Liver (tissue), 9 donors: ENCODE measurements around the gene TMEM26. TPM values are rescaled to one million over a fixed set of nuclear protein-coding genes. Genes with fewer than 3 reads are reported as not detected.

Experiments
- DNase-seq: peaks from one replicate; pipeline ENCODE4 v3.0.0-alpha.2; 2017; ENCODE audit warnings: low spot score
- H3K27ac ChIP-seq, 2 donors: one replicate each; pipeline ENCODE4 v1.7.0; 2013; ENCODE audit warnings: inconsistent platforms in 2 of 2, low read length in 2 of 2, control low read depth in 1 of 2, low read depth in 1 of 2, mild to moderate bottlenecking in 1 of 2
- H3K27me3 ChIP-seq, 4 donors: one replicate each; pipeline versions ENCODE4 v1.6.1 to v1.7.0; 2013; ENCODE audit warnings: low read length in 3 of 4, inconsistent platforms in 1 of 4, mild to moderate bottlenecking in 1 of 4, moderate library complexity in 1 of 4; ENCODE audit not compliant: control insufficient read depth in 4 of 4, insufficient read depth in 4 of 4
- H3K36me3 ChIP-seq, 4 donors: one replicate each; pipeline versions ENCODE4 v1.6.1 to v1.7.0; 2013; ENCODE audit warnings: low read length in 3 of 4, mild to moderate bottlenecking in 3 of 4, low read depth in 1 of 4, moderate library complexity in 1 of 4; ENCODE audit not compliant: control insufficient read depth in 4 of 4, insufficient read depth in 3 of 4
- H3K4me1 ChIP-seq, 4 donors: one replicate each; pipeline versions ENCODE4 v1.6.1 to v1.7.0; 2013; ENCODE audit warnings: low read length in 3 of 4, mild to moderate bottlenecking in 3 of 4, moderate library complexity in 1 of 4; ENCODE audit not compliant: control insufficient read depth in 4 of 4, insufficient read depth in 4 of 4
- H3K4me3 ChIP-seq, 3 donors: one replicate each; pipeline versions ENCODE4 v1.6.1 to v1.7.0; 2013; ENCODE audit warnings: low read length in 3 of 3, control low read depth in 1 of 3, low read depth in 1 of 3, mild to moderate bottlenecking in 1 of 3
- H3K9ac ChIP-seq, 2 donors: one replicate each; pipeline ENCODE4 v1.7.0; 2013; ENCODE audit warnings: low read length in 2 of 2, mild to moderate bottlenecking in 2 of 2, moderate library complexity in 2 of 2, control low read depth in 1 of 2, low read depth in 1 of 2
- H3K9me3 ChIP-seq, 4 donors: one replicate each; pipeline versions ENCODE4 v1.6.1 to v1.7.0; 2013; ENCODE audit warnings: low read length in 3 of 4; ENCODE audit not compliant: control insufficient read depth in 4 of 4
- ATF3 ChIP-seq: IDR thresholded peaks from 2 replicates; pipeline ENCODE4 v1.6.1; 2016; ENCODE audit warnings: antibody characterized with exemption
- EGR1 ChIP-seq, 2 donors: IDR thresholded peaks; 2 replicates each; pipeline ENCODE4 v1.6.1; 2016 to 2018; ENCODE audit warnings: antibody characterized with exemption in 2 of 2, low read depth in 2 of 2
- FOXA1 ChIP-seq: IDR thresholded peaks from 2 replicates; pipeline ENCODE4 v1.6.1; 2016; ENCODE audit warnings: antibody characterized with exemption
- FOXA2 ChIP-seq: IDR thresholded peaks from 2 replicates; pipeline ENCODE4 v1.6.1; 2016; ENCODE audit warnings: antibody characterized with exemption
- GABPA ChIP-seq, 2 donors: IDR thresholded peaks in 1 of 2; conservative IDR thresholded peaks in 1 of 2; 2 replicates each; pipeline ENCODE4 v1.6.1; 2016; ENCODE audit warnings: antibody characterized with exemption in 2 of 2, mild to moderate bottlenecking in 1 of 2, moderate library complexity in 1 of 2
- HNF4A ChIP-seq, 2 donors: conservative IDR thresholded peaks; 2 replicates each; pipeline ENCODE4 v1.6.1; 2016; ENCODE audit warnings: antibody characterized with exemption in 2 of 2, mild to moderate bottlenecking in 2 of 2
- HNF4G ChIP-seq: IDR thresholded peaks from 2 replicates; pipeline ENCODE4 v1.6.1; 2016; ENCODE audit warnings: antibody characterized with exemption
- JUND ChIP-seq, 2 donors: IDR thresholded peaks; 2 replicates each; pipeline ENCODE4 v1.6.1; 2016; ENCODE audit warnings: antibody characterized with exemption in 2 of 2
- NR2F2 ChIP-seq: IDR thresholded peaks from 2 replicates; pipeline ENCODE4 v1.6.1; 2016; ENCODE audit warnings: antibody characterized with exemption
- RAD21 ChIP-seq, 2 donors: IDR thresholded peaks; 2 replicates each; pipeline ENCODE4 v1.6.1; 2016; ENCODE audit warnings: antibody characterized with exemption in 2 of 2, mild to moderate bottlenecking in 2 of 2
- RXRA ChIP-seq, 2 donors: IDR thresholded peaks; 2 replicates each; pipeline ENCODE4 v1.6.1; 2017 to 2018; ENCODE audit warnings: antibody characterized with exemption in 2 of 2, mild to moderate bottlenecking in 1 of 2
- SP1 ChIP-seq: IDR thresholded peaks from 2 replicates; pipeline ENCODE4 v1.6.1; 2018; ENCODE audit warnings: antibody characterized with exemption, mild to moderate bottlenecking
- TAF1 ChIP-seq: conservative IDR thresholded peaks from 2 replicates; pipeline ENCODE4 v1.6.1; 2016; ENCODE audit warnings: antibody characterized with exemption, mild to moderate bottlenecking
- YY1 ChIP-seq: IDR thresholded peaks from 2 replicates; pipeline ENCODE4 v1.6.1; 2016; ENCODE audit warnings: antibody characterized with exemption, mild to moderate bottlenecking
- WGBS: extraction: QIAGEN DNeasy Blood & Tissue Kit; methylation state at CpG from one replicate; pipeline ENCODE4 v1.1.7; 2013; 5-methylcytosine and 5-hydroxymethylcytosine counted together
- polyA plus RNA-seq, 2 donors: library from polyadenylated mRNA; stranded (reverse) in 1 of 2; unstranded in 1 of 2; fragments of 200-250 nt in 1 of 2; fragments of >200 nt in 1 of 2; fragmentation: Nextera tagmentation in 1 of 2; extraction: Ambion mirVana in 1 of 2; gene quantifications; one replicate each; pipeline versions ENCODE4 v1.2.1 to v1.2.3, GENCODE V29; 2013 to 2015
- total RNA-seq, 2 donors: library from RNA; depleted of rRNA; stranded (reverse); fragments of >200 nt; gene quantifications; one replicate each; pipeline ENCODE4 v1.2.3, GENCODE V29; 2014
- TF ChIP-seq, protein P1 (sequence below): IDR thresholded peaks from 2 replicates; pipeline ENCODE4 v1.6.1; 2016; ENCODE audit warnings: antibody characterized with exemption
- TF ChIP-seq, protein P2 (sequence below): IDR thresholded peaks from 2 replicates; pipeline ENCODE4 v1.6.1; 2016; ENCODE audit warnings: antibody characterized with exemption, mild to moderate bottlenecking
- TF ChIP-seq, protein P3 (sequence below): IDR thresholded peaks from 2 replicates; pipeline ENCODE4 v1.6.1; 2016; ENCODE audit warnings: antibody characterized with exemption
- TF ChIP-seq, protein P4 (sequence below): fragments of 150-350 bp; IDR thresholded peaks from 2 replicates; pipeline ENCODE4 v1.5.1; 2017; ENCODE audit warnings: improper control_type of control experiment, low read depth, low read length; ENCODE audit not compliant: missing input control
- donor health status: healthy.
- donor health status: healthy.
- donor health status: healthy.
- donor health status: healthy.
- donor health status: healthy.

The TMEM26 gene
- total and polyA plus RNA-seq, 4 donors: 0.31 to 5.5 (median 1.2) TPM

- TF ChIP-seq HNF4A (conservative IDR thresholded peaks at IDR 0.05) (no peak), SP1 (no peak), TAF1 (no peak), RAD21 (IDR thresholded peaks at IDR 0.05) (no peak), FOXA1 (no peak), GABPA (IDR thresholded peaks at IDR 0.05 in 1 of 2, conservative IDR thresholded peaks at IDR 0.05 in 1 of 2) (no peak), HNF4G (no peak), NR2F2 (no peak), FOXA2 (no peak), YY1 (no peak), JUND (IDR thresholded peaks at IDR 0.05) (no peak), RXRA (IDR thresholded peaks at IDR 0.05) (no peak), ATF3 (no peak), EGR1 (IDR thresholded peaks at IDR 0.05; ENCODE audit: low read depth in 2 of 2) (no peak)
- TF ChIP-seq, protein P1, sequence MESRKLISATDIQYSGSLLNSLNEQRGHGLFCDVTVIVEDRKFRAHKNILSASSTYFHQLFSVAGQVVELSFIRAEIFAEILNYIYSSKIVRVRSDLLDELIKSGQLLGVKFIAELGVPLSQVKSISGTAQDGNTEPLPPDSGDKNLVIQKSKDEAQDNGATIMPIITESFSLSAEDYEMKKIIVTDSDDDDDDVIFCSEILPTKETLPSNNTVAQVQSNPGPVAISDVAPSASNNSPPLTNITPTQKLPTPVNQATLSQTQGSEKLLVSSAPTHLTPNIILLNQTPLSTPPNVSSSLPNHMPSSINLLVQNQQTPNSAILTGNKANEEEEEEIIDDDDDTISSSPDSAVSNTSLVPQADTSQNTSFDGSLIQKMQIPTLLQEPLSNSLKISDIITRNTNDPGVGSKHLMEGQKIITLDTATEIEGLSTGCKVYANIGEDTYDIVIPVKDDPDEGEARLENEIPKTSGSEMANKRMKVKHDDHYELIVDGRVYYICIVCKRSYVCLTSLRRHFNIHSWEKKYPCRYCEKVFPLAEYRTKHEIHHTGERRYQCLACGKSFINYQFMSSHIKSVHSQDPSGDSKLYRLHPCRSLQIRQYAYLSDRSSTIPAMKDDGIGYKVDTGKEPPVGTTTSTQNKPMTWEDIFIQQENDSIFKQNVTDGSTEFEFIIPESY: no peak
- TF ChIP-seq, protein P2, sequence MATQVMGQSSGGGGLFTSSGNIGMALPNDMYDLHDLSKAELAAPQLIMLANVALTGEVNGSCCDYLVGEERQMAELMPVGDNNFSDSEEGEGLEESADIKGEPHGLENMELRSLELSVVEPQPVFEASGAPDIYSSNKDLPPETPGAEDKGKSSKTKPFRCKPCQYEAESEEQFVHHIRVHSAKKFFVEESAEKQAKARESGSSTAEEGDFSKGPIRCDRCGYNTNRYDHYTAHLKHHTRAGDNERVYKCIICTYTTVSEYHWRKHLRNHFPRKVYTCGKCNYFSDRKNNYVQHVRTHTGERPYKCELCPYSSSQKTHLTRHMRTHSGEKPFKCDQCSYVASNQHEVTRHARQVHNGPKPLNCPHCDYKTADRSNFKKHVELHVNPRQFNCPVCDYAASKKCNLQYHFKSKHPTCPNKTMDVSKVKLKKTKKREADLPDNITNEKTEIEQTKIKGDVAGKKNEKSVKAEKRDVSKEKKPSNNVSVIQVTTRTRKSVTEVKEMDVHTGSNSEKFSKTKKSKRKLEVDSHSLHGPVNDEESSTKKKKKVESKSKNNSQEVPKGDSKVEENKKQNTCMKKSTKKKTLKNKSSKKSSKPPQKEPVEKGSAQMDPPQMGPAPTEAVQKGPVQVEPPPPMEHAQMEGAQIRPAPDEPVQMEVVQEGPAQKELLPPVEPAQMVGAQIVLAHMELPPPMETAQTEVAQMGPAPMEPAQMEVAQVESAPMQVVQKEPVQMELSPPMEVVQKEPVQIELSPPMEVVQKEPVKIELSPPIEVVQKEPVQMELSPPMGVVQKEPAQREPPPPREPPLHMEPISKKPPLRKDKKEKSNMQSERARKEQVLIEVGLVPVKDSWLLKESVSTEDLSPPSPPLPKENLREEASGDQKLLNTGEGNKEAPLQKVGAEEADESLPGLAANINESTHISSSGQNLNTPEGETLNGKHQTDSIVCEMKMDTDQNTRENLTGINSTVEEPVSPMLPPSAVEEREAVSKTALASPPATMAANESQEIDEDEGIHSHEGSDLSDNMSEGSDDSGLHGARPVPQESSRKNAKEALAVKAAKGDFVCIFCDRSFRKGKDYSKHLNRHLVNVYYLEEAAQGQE: no peak
- TF ChIP-seq, protein P3, sequence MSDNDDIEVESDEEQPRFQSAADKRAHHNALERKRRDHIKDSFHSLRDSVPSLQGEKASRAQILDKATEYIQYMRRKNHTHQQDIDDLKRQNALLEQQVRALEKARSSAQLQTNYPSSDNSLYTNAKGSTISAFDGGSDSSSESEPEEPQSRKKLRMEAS: no peak
- TF ChIP-seq, protein P4, sequence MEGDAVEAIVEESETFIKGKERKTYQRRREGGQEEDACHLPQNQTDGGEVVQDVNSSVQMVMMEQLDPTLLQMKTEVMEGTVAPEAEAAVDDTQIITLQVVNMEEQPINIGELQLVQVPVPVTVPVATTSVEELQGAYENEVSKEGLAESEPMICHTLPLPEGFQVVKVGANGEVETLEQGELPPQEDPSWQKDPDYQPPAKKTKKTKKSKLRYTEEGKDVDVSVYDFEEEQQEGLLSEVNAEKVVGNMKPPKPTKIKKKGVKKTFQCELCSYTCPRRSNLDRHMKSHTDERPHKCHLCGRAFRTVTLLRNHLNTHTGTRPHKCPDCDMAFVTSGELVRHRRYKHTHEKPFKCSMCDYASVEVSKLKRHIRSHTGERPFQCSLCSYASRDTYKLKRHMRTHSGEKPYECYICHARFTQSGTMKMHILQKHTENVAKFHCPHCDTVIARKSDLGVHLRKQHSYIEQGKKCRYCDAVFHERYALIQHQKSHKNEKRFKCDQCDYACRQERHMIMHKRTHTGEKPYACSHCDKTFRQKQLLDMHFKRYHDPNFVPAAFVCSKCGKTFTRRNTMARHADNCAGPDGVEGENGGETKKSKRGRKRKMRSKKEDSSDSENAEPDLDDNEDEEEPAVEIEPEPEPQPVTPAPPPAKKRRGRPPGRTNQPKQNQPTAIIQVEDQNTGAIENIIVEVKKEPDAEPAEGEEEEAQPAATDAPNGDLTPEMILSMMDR: no peak
Observed at GRCh38 chr10:61465901-61466632, 12.9 kb upstream of the TMEM26 start.

More at GRCh38 chr10:61465901-61466632, 12.9 kb upstream of the TMEM26 start:
- WGBS: 77% methylated on average over 3 of the region's 3 CpGs
- Histone ChIP-seq H3K27ac (no peak overlapping the region), H3K9ac (no peak overlapping the region), H3K9me3 (no peaks in the 10 kb centered on the region), H3K27me3 (no peaks in the 10 kb centered on the region), H3K36me3 (no peaks in the 10 kb centered on the region), H3K4me3 (no peak overlapping the region), H3K4me1 (no peaks in the 10 kb centered on the region)
- no peak for DNase-seq
